DOHH2 (cell line): Measurements from ENCODE around the gene BOD1L2.

Experiments used
- H3F3A ChIP-seq: fragments of 200-600 bp; sonication (generic), shearing (Covaris generic); 2 replicates; pipeline ENCODE4 v1.6.0; 2016; ENCODE audit warnings: antibody characterized with exemption, mild to moderate bottlenecking; ENCODE audit not compliant: control insufficient read depth, insufficient read depth
- H3K27ac ChIP-seq: fragments of 200-600 bp; sonication (generic); 2 replicates; pipeline ENCODE4 v1.5.1; 2014; ENCODE audit warnings: low read depth, mild to moderate bottlenecking, low read length, moderate library complexity
- H3K27me3 ChIP-seq: fragments of 200-600 bp; sonication (generic); 2 replicates; pipeline ENCODE4 v1.6.1; 2014; ENCODE audit warnings: mild to moderate bottlenecking, low read length, mixed read lengths; ENCODE audit not compliant: control insufficient read depth
- H3K36me3 ChIP-seq: fragments of 200-600 bp; sonication (generic); 2 replicates; pipeline ENCODE4 v1.6.1; 2014; ENCODE audit warnings: mild to moderate bottlenecking, low read length, moderate library complexity, mixed read lengths; ENCODE audit not compliant: control insufficient read depth
- H3K4me1 ChIP-seq: fragments of 200-600 bp; sonication (generic); 2 replicates; pipeline ENCODE4 v1.6.1; 2014; ENCODE audit warnings: mild to moderate bottlenecking, low read length, mixed read lengths; ENCODE audit not compliant: control insufficient read depth
- H3K4me2 ChIP-seq: fragments of 200-600 bp; sonication (generic); 2 replicates; pipeline ENCODE4 v1.6.0; 2014; ENCODE audit warnings: mild to moderate bottlenecking, low read length, moderate library complexity
- H3K4me3 ChIP-seq: fragments of 200-600 bp; sonication (generic); 2 replicates; pipeline ENCODE4 v1.5.1; 2014; ENCODE audit warnings: mild to moderate bottlenecking, low read length, mixed read lengths
- H3K79me2 ChIP-seq: fragments of 200-600 bp; sonication (generic); 2 replicates; pipeline ENCODE4 v1.6.1; 2014; ENCODE audit warnings: mild to moderate bottlenecking, low read length, mixed read lengths; ENCODE audit not compliant: control insufficient read depth
- H3K9me2 ChIP-seq: fragments of 200-600 bp; sonication (generic); replicated peaks from 2 replicates; pipeline ENCODE4 v1.6.1; 2014; ENCODE audit warnings: mild to moderate bottlenecking, low read length, mixed read lengths; ENCODE audit not compliant: control insufficient read depth
- H3K9me3 ChIP-seq: fragments of 200-600 bp; sonication (generic); 2 replicates; pipeline ENCODE4 v1.6.1; 2014; ENCODE audit warnings: antibody characterized with exemption, low read length, mixed read lengths; ENCODE audit not compliant: control insufficient read depth, insufficient read depth
- H4K20me1 ChIP-seq: fragments of 200-600 bp; sonication (generic); 2 replicates; pipeline ENCODE4 v1.6.0; 2014; ENCODE audit warnings: low read depth, mild to moderate bottlenecking, antibody characterized with exemption, low read length, moderate library complexity; ENCODE audit not compliant: control insufficient read depth, insufficient read depth
- EZH2phosphoT487 ChIP-seq: fragments of 200-600 bp; sonication (generic); IDR thresholded peaks from 2 replicates; pipeline ENCODE4 v1.6.1; 2017; ENCODE audit warnings: borderline replicate concordance, mild to moderate bottlenecking, antibody characterized with exemption, low read length, moderate library complexity, mixed read lengths
- TF ChIP-seq, protein P1 (sequence below): fragments of 200-600 bp; sonication (generic); IDR thresholded peaks from one replicate; pipeline ENCODE4 v1.5.1; 2014; ENCODE audit warnings: antibody characterized with exemption, mild to moderate bottlenecking, low read depth, low read length; ENCODE audit not compliant: poor library complexity, severe bottlenecking

BOD1L2 gene

GRCh38 chr18:57185434-57185833 lies 38.5 kb downstream of the BOD1L2 start:
- no peak for TF ChIP-seq EZH2phosphoT487
- TF ChIP-seq, protein P1, sequence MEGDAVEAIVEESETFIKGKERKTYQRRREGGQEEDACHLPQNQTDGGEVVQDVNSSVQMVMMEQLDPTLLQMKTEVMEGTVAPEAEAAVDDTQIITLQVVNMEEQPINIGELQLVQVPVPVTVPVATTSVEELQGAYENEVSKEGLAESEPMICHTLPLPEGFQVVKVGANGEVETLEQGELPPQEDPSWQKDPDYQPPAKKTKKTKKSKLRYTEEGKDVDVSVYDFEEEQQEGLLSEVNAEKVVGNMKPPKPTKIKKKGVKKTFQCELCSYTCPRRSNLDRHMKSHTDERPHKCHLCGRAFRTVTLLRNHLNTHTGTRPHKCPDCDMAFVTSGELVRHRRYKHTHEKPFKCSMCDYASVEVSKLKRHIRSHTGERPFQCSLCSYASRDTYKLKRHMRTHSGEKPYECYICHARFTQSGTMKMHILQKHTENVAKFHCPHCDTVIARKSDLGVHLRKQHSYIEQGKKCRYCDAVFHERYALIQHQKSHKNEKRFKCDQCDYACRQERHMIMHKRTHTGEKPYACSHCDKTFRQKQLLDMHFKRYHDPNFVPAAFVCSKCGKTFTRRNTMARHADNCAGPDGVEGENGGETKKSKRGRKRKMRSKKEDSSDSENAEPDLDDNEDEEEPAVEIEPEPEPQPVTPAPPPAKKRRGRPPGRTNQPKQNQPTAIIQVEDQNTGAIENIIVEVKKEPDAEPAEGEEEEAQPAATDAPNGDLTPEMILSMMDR: no peak
- H3K79me2 ChIP-seq: no peaks in the 10 kb centered on the region
- no peak overlapping the region for H3K27ac ChIP-seq
- H3K27me3 ChIP-seq: no peaks in the 10 kb centered on the region; the same call in 1 of the 2 replicates
- no peak overlapping the region for H3K4me2 ChIP-seq
- no peaks in the 10 kb centered on the region for H3F3A ChIP-seq
- peaks cover 13% of the 10 kb centered on the region for H3K9me3 ChIP-seq
- no peaks in the 10 kb centered on the region for H4K20me1 ChIP-seq
- no peaks in the 10 kb centered on the region for H3K9me2 ChIP-seq
- H3K36me3 ChIP-seq: no peaks in the 10 kb centered on the region
- no peak overlapping the region for H3K4me3 ChIP-seq
- H3K4me1 ChIP-seq: no peaks in the 10 kb centered on the region

- H3K4me3 ChIP-seq: no peak overlapping the region
- peaks cover 8% of the 10 kb centered on the region; the same call in 1 of the 2 replicates for H3K9me3 ChIP-seq
- no peaks in the 10 kb centered on the region for H3K4me1 ChIP-seq
- no peak overlapping the region for H3K27ac ChIP-seq
- TF ChIP-seq, protein P1: no peak
- no peak for TF ChIP-seq EZH2phosphoT487
- H3K79me2 ChIP-seq: no peaks in the 10 kb centered on the region
- no peaks in the 10 kb centered on the region for H3F3A ChIP-seq
- H4K20me1 ChIP-seq: no peaks in the 10 kb centered on the region
- H3K27me3 ChIP-seq: no peaks in the 10 kb centered on the region; the same call in none of the 2 replicates
- no peaks in the 10 kb centered on the region for H3K9me2 ChIP-seq
- H3K36me3 ChIP-seq: no peaks in the 10 kb centered on the region
- no peak overlapping the region for H3K4me2 ChIP-seq
Measured at GRCh38 chr18:57188851-57189557, 42.1 kb downstream of the BOD1L2 start.

DNA sequence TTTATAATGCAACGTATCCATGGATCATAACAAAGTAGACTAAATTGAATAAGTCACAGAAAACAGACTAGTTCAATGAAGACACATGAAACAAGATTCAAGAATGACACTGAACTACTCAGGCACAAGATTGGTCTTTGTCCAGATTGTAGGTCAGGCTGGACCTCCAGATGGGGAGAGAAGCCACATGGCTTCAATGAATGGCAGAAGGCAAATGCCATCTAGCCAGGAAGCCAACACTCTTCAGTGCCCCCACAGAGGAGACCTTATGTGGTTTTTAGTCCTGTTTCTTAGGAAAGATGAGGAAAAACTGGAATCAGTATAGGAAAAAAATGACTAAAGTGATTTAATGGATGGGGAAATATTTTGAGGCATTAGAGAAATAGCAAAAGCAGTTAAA lies 43.1 kb downstream of the BOD1L2 start:
- no peak for TF ChIP-seq EZH2phosphoT487
- TF ChIP-seq, protein P1: no peak
- H3K4me2 ChIP-seq: no peak overlapping the region
- H3K79me2 ChIP-seq: no peaks in the 10 kb centered on the region
- no peak overlapping the region for H3K4me3 ChIP-seq
- no peaks in the 10 kb centered on the region for H3F3A ChIP-seq
- no peaks in the 10 kb centered on the region for H4K20me1 ChIP-seq
- no peaks in the 10 kb centered on the region for H3K4me1 ChIP-seq
- no peaks in the 10 kb centered on the region for H3K36me3 ChIP-seq
- peaks cover 8% of the 10 kb centered on the region; the same call in 1 of the 2 replicates for H3K9me3 ChIP-seq
- H3K9me2 ChIP-seq: no peaks in the 10 kb centered on the region
- no peaks in the 10 kb centered on the region; the same call in none of the 2 replicates for H3K27me3 ChIP-seq
- no peak overlapping the region for H3K27ac ChIP-seq
